AG09309 (cell line): ENCODE measurements around the gene SLC2A8.

ENCODE experiments used
- DNase-seq: peaks from one replicate; pipeline ENCODE4 v3.0.0-alpha.2; 2010; ENCODE audit warnings: low read depth
- H3K4me3 ChIP-seq: 2 replicates; pipeline ENCODE4 v1.5.1; 2011; ENCODE audit warnings: mild to moderate bottlenecking, low read depth, low read length, moderate library complexity; ENCODE audit not compliant: control insufficient read depth
- TF ChIP-seq, protein P1 (sequence below): IDR thresholded peaks from 2 replicates; pipeline ENCODE4 v1.5.1; 2011; ENCODE audit warnings: mild to moderate bottlenecking, low read depth, low read length, inconsistent platforms; ENCODE audit not compliant: insufficient read depth, control insufficient read depth; ENCODE audit errors: missing control alignments

The SLC2A8 gene

DNA sequence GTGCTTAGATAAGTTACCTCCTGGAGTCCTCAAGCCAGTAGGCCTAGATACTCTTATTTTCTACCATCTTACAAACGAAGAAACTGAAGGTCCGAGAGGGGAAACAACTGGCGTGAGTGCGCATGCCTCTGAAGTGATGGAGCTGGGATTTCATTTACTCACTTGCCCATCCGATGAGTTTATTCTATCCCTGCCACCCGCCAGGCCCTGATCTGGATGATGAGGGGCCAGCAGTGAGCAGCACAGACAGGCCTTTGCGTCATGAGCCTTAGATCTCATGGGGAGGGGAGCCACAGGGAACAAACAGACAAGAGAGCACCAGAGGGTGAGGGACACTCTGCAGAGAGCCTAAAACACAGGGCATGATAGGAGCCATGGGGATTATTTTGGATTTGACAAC lies 34.1 kb upstream of the SLC2A8 start:
- DNase-seq, result no peak
- no peak overlapping the region for H3K4me3 ChIP-seq
- TF ChIP-seq, protein P1, sequence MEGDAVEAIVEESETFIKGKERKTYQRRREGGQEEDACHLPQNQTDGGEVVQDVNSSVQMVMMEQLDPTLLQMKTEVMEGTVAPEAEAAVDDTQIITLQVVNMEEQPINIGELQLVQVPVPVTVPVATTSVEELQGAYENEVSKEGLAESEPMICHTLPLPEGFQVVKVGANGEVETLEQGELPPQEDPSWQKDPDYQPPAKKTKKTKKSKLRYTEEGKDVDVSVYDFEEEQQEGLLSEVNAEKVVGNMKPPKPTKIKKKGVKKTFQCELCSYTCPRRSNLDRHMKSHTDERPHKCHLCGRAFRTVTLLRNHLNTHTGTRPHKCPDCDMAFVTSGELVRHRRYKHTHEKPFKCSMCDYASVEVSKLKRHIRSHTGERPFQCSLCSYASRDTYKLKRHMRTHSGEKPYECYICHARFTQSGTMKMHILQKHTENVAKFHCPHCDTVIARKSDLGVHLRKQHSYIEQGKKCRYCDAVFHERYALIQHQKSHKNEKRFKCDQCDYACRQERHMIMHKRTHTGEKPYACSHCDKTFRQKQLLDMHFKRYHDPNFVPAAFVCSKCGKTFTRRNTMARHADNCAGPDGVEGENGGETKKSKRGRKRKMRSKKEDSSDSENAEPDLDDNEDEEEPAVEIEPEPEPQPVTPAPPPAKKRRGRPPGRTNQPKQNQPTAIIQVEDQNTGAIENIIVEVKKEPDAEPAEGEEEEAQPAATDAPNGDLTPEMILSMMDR, result no peak

GRCh38 chr9:127365461-127365860 lies 31.5 kb upstream of the SLC2A8 start:
- TF ChIP-seq, protein P1, result no peak
- DNase-seq, result no peak
- no peak overlapping the region for H3K4me3 ChIP-seq

DNA sequence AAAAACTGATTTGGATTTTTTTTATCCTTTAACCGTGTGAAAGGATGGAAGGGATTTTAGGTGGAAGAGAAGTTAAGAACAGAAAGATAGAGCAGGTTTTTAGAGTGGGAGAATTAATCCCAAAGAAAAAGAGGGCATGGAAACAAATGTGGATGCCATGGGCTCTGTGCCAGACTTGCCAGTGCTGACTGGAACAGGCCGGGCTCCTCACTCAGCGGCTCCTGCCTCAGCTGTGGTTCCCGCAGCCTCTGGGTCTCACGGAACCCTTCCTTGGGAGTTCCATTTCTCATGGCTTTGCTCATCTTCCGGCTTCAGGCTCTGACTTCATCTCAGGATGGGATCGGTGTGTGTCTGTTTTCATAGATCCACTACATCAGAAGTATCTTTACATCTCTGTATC lies 30.4 kb upstream of the SLC2A8 start:
- DNase-seq, result no peak
- TF ChIP-seq, protein P1, result no peak
- H3K4me3 ChIP-seq, result no peak overlapping the region

DNA sequence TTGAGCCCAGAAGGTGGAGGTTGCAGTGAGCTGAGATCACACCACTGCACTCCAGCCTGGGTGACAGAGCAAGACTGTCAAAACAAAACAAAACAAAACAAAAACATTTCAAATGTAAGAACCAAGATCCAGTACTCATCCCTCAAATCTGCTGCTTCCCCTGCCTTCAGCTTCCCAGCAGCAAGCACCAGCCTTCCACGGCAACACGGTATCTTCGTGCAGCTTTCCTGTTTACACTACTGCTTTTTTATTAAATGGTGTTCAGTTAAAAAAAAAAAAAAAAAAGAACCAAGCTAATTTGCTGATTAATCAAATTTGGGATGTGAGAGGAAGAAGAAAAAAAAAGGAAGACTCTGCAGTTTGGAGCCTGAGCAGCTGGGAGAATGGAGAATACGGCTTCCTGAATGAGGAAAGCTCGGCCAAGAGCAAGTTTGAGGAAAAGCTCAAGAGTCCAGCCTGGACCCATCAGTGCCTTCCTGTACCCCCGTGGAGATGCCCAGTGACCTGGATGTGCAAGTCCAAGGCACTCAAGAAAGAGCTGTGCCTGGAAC lies 28.0 kb upstream of the SLC2A8 start:
- TF ChIP-seq, protein P1, result no peak
- H3K4me3 ChIP-seq, result no peak overlapping the region
- no peak for DNase-seq

- TF ChIP-seq, protein P1, result no peak
- DNase-seq, result no peak
- H3K4me3 ChIP-seq, result no peak overlapping the region
Measured at GRCh38 chr9:127369428-127369827, 27.5 kb upstream of the SLC2A8 start.

- TF ChIP-seq, protein P1, result no peak
- DNase-seq, result no peak
- no peak overlapping the region for H3K4me3 ChIP-seq
Measured at GRCh38 chr9:127370147-127370579, 26.8 kb upstream of the SLC2A8 start.
